IMR-90 (cell line): Measurements from ENCODE around the gene SLC10A3. TPM values are rescaled to one million over a fixed set of nuclear protein-coding genes. Genes with fewer than 3 reads are reported as not detected.

Experiments used
- ATAC-seq: fragments of 200-7000 bp; cut with Tn5 transposase; 2 replicates; pipeline ENCODE4 v1.9.1; 2020; ENCODE audit warnings: low read depth, mild to moderate bottlenecking, moderate library complexity
- BruUV-seq: library from RNA; stranded (reverse); fragments of 400-500 nt; replicated peaks from 2 replicates; lab custom pipeline; 2021; lab: Mats Ljungman, UMichigan
- CTCF ChIA-PET: fragments of 300-600 bp; formaldehyde crosslinking; extraction: SDS; loops from one replicate; lab custom pipeline; 2021; ENCODE audit warnings: antibody characterized with exemption; lab: Yijun Ruan, JAX
- POLR2A ChIA-PET: fragments of 300-600 bp; sonication (Branson Sonifier 250); formaldehyde crosslinking; loops from one replicate; lab custom pipeline; 2022; ENCODE audit warnings: antibody characterized with exemption; ENCODE audit not compliant: unreplicated experiment; lab: Charles Lee
- DNase-seq: peaks from one replicate; pipeline ENCODE4 v3.0.0; 2013
- H2AFZ ChIP-seq: replicated peaks from 2 replicates; pipeline ENCODE3; 2013; ENCODE audit warnings: low read length, mild to moderate bottlenecking; ENCODE audit not compliant: poor library complexity
- H2AK5ac ChIP-seq: 2 replicates; pipeline ENCODE4 v1.6.1; 2013; ENCODE audit warnings: low read depth, low read length, inconsistent platforms
- H2AK9ac ChIP-seq: replicated peaks from 2 replicates; pipeline ENCODE3; 2013; ENCODE audit warnings: mild to moderate bottlenecking, low read depth, low read length, moderate library complexity; ENCODE audit not compliant: poor library complexity
- H2BK120ac ChIP-seq: 2 replicates; pipeline ENCODE4 v1.6.1; 2013; ENCODE audit warnings: low read depth, low read length, inconsistent platforms
- H2BK15ac ChIP-seq: 3 replicates; pipeline ENCODE4 v1.6.1; 2013; ENCODE audit warnings: low read depth, low read length, inconsistent platforms
- H2BK20ac ChIP-seq: 2 replicates; pipeline ENCODE4 v1.6.1; 2013; ENCODE audit warnings: low read depth, mild to moderate bottlenecking, inconsistent platforms, low read length, moderate library complexity
- H2BK5ac ChIP-seq: 2 replicates; pipeline ENCODE4 v1.6.1; 2013; ENCODE audit warnings: mild to moderate bottlenecking, low read depth, low read length, inconsistent platforms; ENCODE audit not compliant: poor library complexity, severe bottlenecking
- H3K14ac ChIP-seq: replicated peaks from 2 replicates; pipeline ENCODE4 v1.6.1; 2013; ENCODE audit warnings: low read depth, low read length, inconsistent platforms
- H3K18ac ChIP-seq: 2 replicates; pipeline ENCODE4 v1.6.1; 2013; ENCODE audit warnings: low read depth, low read length, control low read depth
- H3K23ac ChIP-seq: 2 replicates; pipeline ENCODE4 v1.6.1; 2013; ENCODE audit warnings: low read depth, low read length, inconsistent platforms
- H3K27ac ChIP-seq: 2 replicates; pipeline ENCODE4 v1.5.1; 2013; ENCODE audit warnings: mild to moderate bottlenecking, control low read depth, low read length; ENCODE audit not compliant: insufficient read depth
- H3K27me3 ChIP-seq: 2 replicates; pipeline ENCODE4 v1.6.1; 2013; ENCODE audit warnings: low read length; ENCODE audit not compliant: control insufficient read depth, insufficient read depth
- H3K36me3 ChIP-seq: 2 replicates; pipeline ENCODE4 v1.6.1; 2013; ENCODE audit warnings: low read length, mixed read lengths; ENCODE audit not compliant: control insufficient read depth, insufficient read depth
- H3K4ac ChIP-seq: 2 replicates; pipeline ENCODE4 v1.6.1; 2013; ENCODE audit warnings: low read depth, low read length, inconsistent platforms
- H3K4me1 ChIP-seq: 2 replicates; pipeline ENCODE4 v1.6.1; 2013; ENCODE audit warnings: low read length, mixed read lengths; ENCODE audit not compliant: control insufficient read depth, insufficient read depth
- H3K4me2 ChIP-seq: 2 replicates; pipeline ENCODE4 v1.6.1; 2013; ENCODE audit warnings: low read depth, mild to moderate bottlenecking, control low read depth, low read length, moderate library complexity
- H3K4me3 ChIP-seq: 2 replicates; pipeline ENCODE4 v1.5.1; 2013; ENCODE audit warnings: low read depth, mild to moderate bottlenecking, control low read depth, low read length, moderate library complexity; ENCODE audit not compliant: insufficient read depth
- H3K56ac ChIP-seq: 2 replicates; pipeline ENCODE4 v1.6.1; 2013; ENCODE audit warnings: low read length, inconsistent platforms; ENCODE audit not compliant: insufficient read depth; ENCODE audit errors: extremely low read depth
- H3K79me1 ChIP-seq, 2 experiments: 2 replicates each; pipeline ENCODE4 v1.6.1; 2013; ENCODE audit warnings: low read length in 2 of 2, inconsistent platforms in 1 of 2, low read depth in 1 of 2
- H3K9ac ChIP-seq: 2 replicates; pipeline ENCODE4 v1.6.1; 2013; ENCODE audit warnings: low read depth, low read length, control low read depth
- H3K9me1 ChIP-seq: 2 replicates; pipeline ENCODE4 v1.6.1; 2013; ENCODE audit warnings: low read length, inconsistent platforms; ENCODE audit not compliant: insufficient read depth
- H3K9me3 ChIP-seq: 2 replicates; pipeline ENCODE4 v1.6.1; 2013; ENCODE audit warnings: low read length; ENCODE audit not compliant: control insufficient read depth, insufficient read depth
- H4K20me1 ChIP-seq: 2 replicates; pipeline ENCODE4 v1.6.1; 2013; ENCODE audit warnings: low read length, inconsistent platforms; ENCODE audit not compliant: insufficient read depth
- H4K5ac ChIP-seq: 2 replicates; pipeline ENCODE4 v1.6.1; 2013; ENCODE audit warnings: mild to moderate bottlenecking, low read depth, low read length, control low read depth
- H4K8ac ChIP-seq, 2 experiments: 2 replicates each; pipeline ENCODE4 v1.6.1; 2013; ENCODE audit warnings: low read depth in 2 of 2, low read length in 2 of 2, control low read depth in 1 of 2, inconsistent platforms in 1 of 2
- H4K91ac ChIP-seq: 2 replicates; pipeline ENCODE4 v1.6.1; 2013; ENCODE audit warnings: low read depth, low read length, inconsistent platforms; ENCODE audit not compliant: insufficient read depth
- BHLHE40 ChIP-seq: fragments of 150-350 bp; IDR thresholded peaks from 2 replicates; pipeline ENCODE4 v1.6.1; 2016; ENCODE audit warnings: mild to moderate bottlenecking, low read depth, low read length
- MXI1 ChIP-seq: IDR thresholded peaks from 2 replicates; pipeline ENCODE4 v1.6.1; 2012; ENCODE audit warnings: low read depth, mild to moderate bottlenecking, low read length, moderate library complexity, borderline replicate concordance
- POLR2A ChIP-seq: IDR thresholded peaks from 2 replicates; pipeline ENCODE4 v1.6.1; 2012; ENCODE audit warnings: mild to moderate bottlenecking, low read depth, low read length
- RAD21 ChIP-seq: IDR thresholded peaks from 2 replicates; pipeline ENCODE4 v1.6.1; 2012; ENCODE audit warnings: low read length, improper control_type of control experiment
- RCOR1 ChIP-seq: IDR thresholded peaks from 2 replicates; pipeline ENCODE4 v1.6.1; 2012; ENCODE audit warnings: mild to moderate bottlenecking, low read length, improper control_type of control experiment; ENCODE audit not compliant: insufficient replicate concordance
- WGBS, 2 experiments: methylation state at CpG; one replicate each; pipeline versions ENCODE4 v1.1.5 to v1.1.7; 2013; ENCODE audit warnings: missing lambda C conversion rate in 2 of 2; ENCODE audit not compliant: insufficient read length in 1 of 2; ENCODE audit errors: extremely low coverage in 2 of 2; 5-methylcytosine and 5-hydroxymethylcytosine counted together
- dilution Hi-C: fragments of 300-500 bp; cut with HindIII; formaldehyde crosslinking; loops from one replicate; pipeline ENCODE4 v1.14.3; 2018; ENCODE audit warnings: low sequenced_read_pairs; ENCODE audit not compliant: unreplicated experiment
- in situ Hi-C: fragments of 300-500 bp; cut with MboI; formaldehyde crosslinking; loops from 3 replicates; pipeline ENCODE4 v1.14.3; 2019; ENCODE audit warnings: low sequenced_read_pairs, inconsistent platforms, mixed read lengths
- intact Hi-C: fragments of 100-400 bp; cut with micrococcal nuclease; formaldehyde crosslinking; loops from 2 replicates; pipeline ENCODE4 v1.10.0; 2022
- polyA plus RNA-seq, 3 experiments: library from polyadenylated mRNA; depleted of rRNA; stranded (reverse); fragments of >200 nt; gene quantifications; 2 replicates each; pipeline ENCODE4 v1.2.3, GENCODE V29; 2012; ENCODE audit warnings: low replicate concordance in 1 of 3
- total RNA-seq: library from RNA; depleted of rRNA; stranded (reverse); fragments of >200 nt; gene quantifications from 2 replicates; pipeline ENCODE4 v1.2.3, GENCODE V29; 2012

Gene SLC10A3
- total and polyA plus RNA-seq, 2 of the 4 experiments (the other 2 are of a cell fraction): 15.2 to 24.6 TPM

GRCh38 chrX:154477891-154478477 is 12.4 kb downstream of the SLC10A3 start:
- peak overlapping the region; percentile 88 for H3K9ac ChIP-seq
- H3K27me3 ChIP-seq: no peaks in the 10 kb centered on the region
- peak overlapping the region; percentile 44 for H3K14ac ChIP-seq
- no peak overlapping the region for H4K5ac ChIP-seq
- no TSS peak for BruUV-seq
- no peaks in the 10 kb centered on the region; a peak in 1 of 4 replicates for H3K79me1 ChIP-seq
- H4K8ac ChIP-seq: 0 out of 4 replicates have a peak overlapping the region, but pooled peaks of 1 of the 2 experiments have one; percentile 69
- peak overlapping the region; percentile 80; the same call in 1 of the 2 replicates for H3K23ac ChIP-seq
- H3K4me1 ChIP-seq: no peaks in the 10 kb centered on the region
- H2AFZ ChIP-seq: peak overlapping the region; percentile 93
- no peak overlapping the region for H2BK20ac ChIP-seq
- H4K20me1 ChIP-seq: no peaks in the 10 kb centered on the region; the same call in 1 of the 2 replicates
- dilution Hi-C loops: no loop called here
- H3K18ac ChIP-seq: 0 out of 2 replicates have a peak overlapping the region, but pooled peaks have one; percentile 14
- no peak overlapping the region for H2BK120ac ChIP-seq
- H3K4me2 ChIP-seq: peak overlapping the region; percentile 91
- 50% methylated on average over 8 of the region's 24 CpGs; no CpG with 5 or more reads in 1 of the 2 experiments for WGBS, 2 experiments
- peak overlapping the region; percentile 78 for H3K27ac ChIP-seq
- no peak overlapping the region for H3K56ac ChIP-seq
- in situ Hi-C loops: no loop called here
- no peaks in the 10 kb centered on the region; the same call in 1 of the 2 replicates for H3K9me3 ChIP-seq
- intact Hi-C loops: no loop called here
- peak; percentile 1; the same call in 1 of the 2 replicates for ATAC-seq
- ChIA-PET POLR2A (interaction anchor here (0.8 kb wide), 2 partner anchors 13 to 80 kb away, joined by 3 read pairs; no protein-coding TSS in a partner anchor), CTCF (no interaction called here)
- no peak overlapping the region for H2BK15ac ChIP-seq
- H3K36me3 ChIP-seq: peaks cover 5% of the 10 kb centered on the region; the same call in 1 of the 2 replicates
- DNase-seq: no peak
- H2AK5ac ChIP-seq: peak overlapping the region; percentile 43
- peak overlapping the region; percentile 44 for H2AK9ac ChIP-seq
- no peaks in the 10 kb centered on the region for H3K9me1 ChIP-seq
- TF ChIP-seq POLR2A (no peak), RAD21 (no peak), BHLHE40 (no peak), MXI1 (no peak), RCOR1 (no peak)
- H4K91ac ChIP-seq: no peak overlapping the region
- peak overlapping the region; percentile 24 for H3K4ac ChIP-seq
- H2BK5ac ChIP-seq: peak overlapping the region; percentile 18
- peak overlapping the region; percentile 52 for H3K4me3 ChIP-seq
